Natural killer cell (primary cell): ENCODE data around the gene MRGPRD. TPM values are rescaled to one million over a fixed set of nuclear protein-coding genes. Genes with fewer than 3 reads are reported as not detected.

Experiments
- ATAC-seq, 3 donors: fragments of 150-1000 bp in 2 of 3; fragments of 200-7000 bp in 1 of 3; cut with Tn5 transposase; 1 replicate in 1 of 3; 2 replicates in 2 of 3; pipeline ENCODE4 v1.10.0; 2021; ENCODE audit warnings: mild to moderate bottlenecking in 2 of 3, moderate library complexity in 2 of 3
- DNase-seq, 2 donors: peaks; one replicate each; pipeline versions ENCODE4 v3.0.0 to v3.0.0-alpha.2; 2013 to 2021; ENCODE audit warnings: mixed read lengths in 1 of 2
- H3K27ac ChIP-seq: one replicate; pipeline ENCODE4 v1.5.1; 2013; ENCODE audit warnings: mild to moderate bottlenecking, low read length
- H3K27me3 ChIP-seq: one replicate; pipeline ENCODE4 v1.6.1; 2013; ENCODE audit warnings: low read length; ENCODE audit not compliant: control insufficient read depth, insufficient read depth
- H3K36me3 ChIP-seq: one replicate; pipeline ENCODE4 v1.6.1; 2013; ENCODE audit warnings: low read length; ENCODE audit not compliant: control insufficient read depth, insufficient read depth
- H3K4me1 ChIP-seq: one replicate; pipeline ENCODE4 v1.6.1; 2013; ENCODE audit warnings: low read length; ENCODE audit not compliant: control insufficient read depth, insufficient read depth
- H3K4me3 ChIP-seq: one replicate; pipeline ENCODE4 v1.5.1; 2013; ENCODE audit warnings: low read length
- H3K9me3 ChIP-seq: one replicate; pipeline ENCODE4 v1.6.1; 2013; ENCODE audit warnings: low read length; ENCODE audit not compliant: control insufficient read depth, insufficient read depth
- H3K27ac Mint-ChIP-seq, 2 donors: one replicate each; pipeline ENCODE4 v1.8.0; 2022; ENCODE audit warnings: mild to moderate bottlenecking in 2 of 2, mixed read lengths in 2 of 2, moderate library complexity in 1 of 2
- H3K27me3 Mint-ChIP-seq, 2 donors: one replicate each; pipeline ENCODE4 v1.8.0; 2022; ENCODE audit warnings: low read depth in 2 of 2, mixed read lengths in 2 of 2
- H3K36me3 Mint-ChIP-seq: one replicate; pipeline ENCODE4 v1.8.0; 2022; ENCODE audit warnings: mixed read lengths
- H3K4me1 Mint-ChIP-seq, 2 donors: one replicate each; pipeline ENCODE4 v1.8.0; 2022; ENCODE audit warnings: mixed read lengths in 2 of 2
- H3K4me3 Mint-ChIP-seq: one replicate; pipeline ENCODE4 v1.8.0; 2022; ENCODE audit warnings: mild to moderate bottlenecking, moderate library complexity, mixed read lengths
- H3K9me3 Mint-ChIP-seq, 2 donors: one replicate each; pipeline ENCODE4 v1.8.0; 2022; ENCODE audit warnings: mixed read lengths in 2 of 2
- CTCF ChIP-seq: fragments of 200-600 bp; IDR thresholded peaks from one replicate; pipeline ENCODE4 v1.8.0; 2022; ENCODE audit warnings: antibody characterized with exemption
- WGBS: methylation state at CpG from one replicate; pipeline ENCODE4 v1.1.7; 2013; ENCODE audit warnings: missing lambda C conversion rate; ENCODE audit not compliant: insufficient coverage; 5-methylcytosine and 5-hydroxymethylcytosine counted together
- intact Hi-C: fragments of 100-400 bp; cut with micrococcal nuclease; formaldehyde crosslinking; loops from one replicate; pipeline ENCODE4 v1.14.2; 2022
- total RNA-seq, 4 donors: library from RNA; stranded (reverse); fragments of 120-200 nt in 1 of 4; gene quantifications; one replicate each; pipeline versions ENCODE4 v1.2.3 to v1.2.4, GENCODE V29; 2013 to 2022

The MRGPRD gene
- total RNA-seq, 3 donors from 2014 or later (not counting 1 experiment from before 2014, with no cell fraction given) = not detected

GRCh38 chr11:68969386-68969785 lies 11.4 kb downstream of the MRGPRD start:
- intact Hi-C loops = no loop called here
- TF ChIP-seq CTCF = no peak
- Mint-ChIP-seq H3K4me3 (no peak overlapping the region), H3K27me3 (peaks cover 0 to 7% of the 10 kb centered on the region in 2 donors), H3K9me3 (no peaks in the 10 kb centered on the region), H3K27ac (no peak overlapping the region), H3K4me1 (peaks cover 0 to 4% of the 10 kb centered on the region in 2 donors), H3K36me3 (no peaks in the 10 kb centered on the region)
- no peaks in the 10 kb centered on the region for H3K9me3 ChIP-seq
- no peak overlapping the region for H3K27ac ChIP-seq
- no peaks in the 10 kb centered on the region for H3K4me1 ChIP-seq
- no peaks in the 10 kb centered on the region for H3K27me3 ChIP-seq
- no peak for ATAC-seq
- no peak for DNase-seq
- no peaks in the 10 kb centered on the region for H3K36me3 ChIP-seq
- H3K4me3 ChIP-seq = no peak overlapping the region
- WGBS = 80% methylated on average over 8 of the region's 8 CpGs

GRCh38 chr11:68968306-68969250 lies 12.2 kb downstream of the MRGPRD start:
- no peak for TF ChIP-seq CTCF
- Mint-ChIP-seq H3K27ac (no peak overlapping the region), H3K4me3 (no peak overlapping the region)

GRCh38 chr11:68966894-68967780 lies 13.6 kb downstream of the MRGPRD start:
- Histone ChIP-seq H3K4me1 (no peaks in the 10 kb centered on the region), H3K36me3 (no peaks in the 10 kb centered on the region), H3K27me3 (no peaks in the 10 kb centered on the region), H3K9me3 (no peaks in the 10 kb centered on the region), H3K27ac (no peak overlapping the region), H3K4me3 (no peak overlapping the region)
- peaks cover 4 to 5% of the 10 kb centered on the region in 2 donors for H3K4me1 Mint-ChIP-seq
- no peak overlapping the region for H3K4me3 Mint-ChIP-seq
- H3K27me3 Mint-ChIP-seq = peaks cover 0 to 7% of the 10 kb centered on the region in 2 donors
- ATAC-seq = no peak
- no peaks in the 10 kb centered on the region for H3K36me3 Mint-ChIP-seq
- TF ChIP-seq CTCF = no peak
- 88% methylated on average over 9 of the region's 9 CpGs for WGBS
- no peaks in the 10 kb centered on the region for H3K9me3 Mint-ChIP-seq
- intact Hi-C loops = no loop called here
- no peak overlapping the region for H3K27ac Mint-ChIP-seq
- DNase-seq = no peak

More at GRCh38 chr11:68968306-68969250, 12.2 kb downstream of the MRGPRD start:
- Histone ChIP-seq H3K9me3 (no peaks in the 10 kb centered on the region), H3K4me3 (no peak overlapping the region), H3K4me1 (no peaks in the 10 kb centered on the region), H3K36me3 (no peaks in the 10 kb centered on the region), H3K27ac (no peak overlapping the region), H3K27me3 (no peaks in the 10 kb centered on the region)
- Mint-ChIP-seq H3K27me3 (peaks cover 0 to 7% of the 10 kb centered on the region in 2 donors), H3K4me1 (peaks cover 0 to 4% of the 10 kb centered on the region in 2 donors), H3K9me3 (no peaks in the 10 kb centered on the region), H3K36me3 (no peaks in the 10 kb centered on the region)
- DNase-seq = no peak
- intact Hi-C loops = no loop called here
- no peak for ATAC-seq
- 81% methylated on average over 29 of the region's 29 CpGs for WGBS
